Measurements from ENCODE around the gene TMCC1. TPM values are rescaled to one million over a fixed set of nuclear protein-coding genes. Genes with fewer than 3 reads are reported as not detected.

The TMCC1 gene
- total RNA-seq, 1 donor from 2014 or later, result 33.4 TPM

DNA sequence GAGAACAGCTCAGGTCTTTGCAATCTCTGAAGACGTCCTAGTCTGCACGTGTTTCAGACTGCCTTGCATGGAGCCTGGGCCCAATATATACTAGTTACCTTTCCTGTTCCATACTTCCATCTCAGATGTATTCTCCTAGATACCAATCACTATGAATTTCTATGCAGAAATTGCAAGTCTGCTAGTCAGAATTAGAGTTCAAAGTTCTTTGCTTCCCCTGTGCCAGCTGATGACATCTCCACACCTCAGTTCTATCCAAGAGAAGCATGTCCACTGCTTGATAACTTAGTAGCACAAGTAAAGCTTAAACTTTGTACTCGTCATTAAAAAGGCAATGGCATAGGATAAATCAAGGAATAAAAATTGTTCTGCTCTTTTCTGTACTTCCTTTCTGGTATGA is 153.4 kb downstream of the TMCC1 start:
- Histone ChIP-seq H3K27ac (no peak overlapping the region), H3K4me1 (peaks cover 10% of the 10 kb centered on the region), H3K9me3 (no peaks in the 10 kb centered on the region), H3K36me3 (no peaks in the 10 kb centered on the region), H3K4me3 (no peak overlapping the region), H3K27me3 (ENCODE audit: low read depth) (no peaks in the 10 kb centered on the region)
- DNase-seq (no peak), ATAC-seq (no peak)
- TF ChIP-seq, protein P1, sequence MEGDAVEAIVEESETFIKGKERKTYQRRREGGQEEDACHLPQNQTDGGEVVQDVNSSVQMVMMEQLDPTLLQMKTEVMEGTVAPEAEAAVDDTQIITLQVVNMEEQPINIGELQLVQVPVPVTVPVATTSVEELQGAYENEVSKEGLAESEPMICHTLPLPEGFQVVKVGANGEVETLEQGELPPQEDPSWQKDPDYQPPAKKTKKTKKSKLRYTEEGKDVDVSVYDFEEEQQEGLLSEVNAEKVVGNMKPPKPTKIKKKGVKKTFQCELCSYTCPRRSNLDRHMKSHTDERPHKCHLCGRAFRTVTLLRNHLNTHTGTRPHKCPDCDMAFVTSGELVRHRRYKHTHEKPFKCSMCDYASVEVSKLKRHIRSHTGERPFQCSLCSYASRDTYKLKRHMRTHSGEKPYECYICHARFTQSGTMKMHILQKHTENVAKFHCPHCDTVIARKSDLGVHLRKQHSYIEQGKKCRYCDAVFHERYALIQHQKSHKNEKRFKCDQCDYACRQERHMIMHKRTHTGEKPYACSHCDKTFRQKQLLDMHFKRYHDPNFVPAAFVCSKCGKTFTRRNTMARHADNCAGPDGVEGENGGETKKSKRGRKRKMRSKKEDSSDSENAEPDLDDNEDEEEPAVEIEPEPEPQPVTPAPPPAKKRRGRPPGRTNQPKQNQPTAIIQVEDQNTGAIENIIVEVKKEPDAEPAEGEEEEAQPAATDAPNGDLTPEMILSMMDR (IDR thresholded peaks at IDR 0.05), result no peak
- intact Hi-C loops (cut with DNase I), result no loop called here

DNA sequence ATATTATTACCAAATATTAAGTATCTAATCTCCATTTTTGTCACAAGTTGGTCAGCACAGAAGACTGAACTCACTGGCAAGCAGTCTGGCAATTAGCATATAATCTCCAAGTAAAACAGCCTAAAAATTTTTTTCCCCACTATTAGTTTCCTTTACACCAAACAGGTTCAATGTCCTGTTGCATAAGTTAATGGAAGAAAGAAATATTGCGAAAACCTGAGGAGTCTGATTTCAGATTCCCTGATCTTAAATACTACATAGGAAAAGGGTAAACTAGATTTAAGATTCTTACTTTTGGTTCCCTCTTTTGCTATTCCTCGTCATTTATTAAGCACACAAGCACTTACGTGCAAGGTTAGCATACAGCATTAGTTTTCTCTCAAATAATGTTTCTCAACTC is 153.9 kb downstream of the TMCC1 start:
- no peak overlapping the region for H3K4me3 ChIP-seq
- H3K27ac ChIP-seq, result no peak overlapping the region
- no peaks in the 10 kb centered on the region for H3K27me3 ChIP-seq (ENCODE audit: low read depth)
- H3K36me3 ChIP-seq, result no peaks in the 10 kb centered on the region
- DNase-seq, result no peak
- no peaks in the 10 kb centered on the region for H3K9me3 ChIP-seq
- TF ChIP-seq, protein P1 (IDR thresholded peaks at IDR 0.05), result no peak
- no peak for ATAC-seq
- intact Hi-C loops (cut with DNase I), result no loop called here
- peaks cover 10% of the 10 kb centered on the region for H3K4me1 ChIP-seq

DNA sequence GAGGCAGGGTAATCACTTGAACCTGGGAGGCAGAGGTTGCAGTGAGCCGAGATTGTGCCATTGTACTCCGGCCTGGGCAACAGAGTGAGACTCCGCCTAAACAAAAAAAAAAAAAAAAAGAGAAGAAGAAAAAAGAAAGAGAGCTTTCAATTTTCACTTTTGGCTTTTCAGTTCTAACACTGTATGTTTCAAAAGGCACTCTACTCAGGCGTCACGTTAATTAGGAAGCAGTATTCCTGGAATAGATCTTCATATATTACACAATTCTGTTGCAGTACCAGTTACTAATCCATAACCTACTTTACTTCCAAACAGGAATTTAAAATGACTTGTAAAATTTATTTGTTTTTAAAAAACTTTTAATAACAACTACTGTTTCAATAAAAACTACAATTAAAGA is 155.3 kb downstream of the TMCC1 start:
- intact Hi-C loops (cut with DNase I), result no loop called here
- Histone ChIP-seq H3K9me3 (no peaks in the 10 kb centered on the region), H3K4me1 (peaks cover 10% of the 10 kb centered on the region), H3K27me3 (ENCODE audit: low read depth) (no peaks in the 10 kb centered on the region), H3K4me3 (no peak overlapping the region), H3K27ac (no peak overlapping the region), H3K36me3 (no peaks in the 10 kb centered on the region)
- TF ChIP-seq, protein P1 (IDR thresholded peaks at IDR 0.05), result no peak
- no peak for DNase-seq
- peak in 1 of 2 donors; percentile 75 for ATAC-seq

DNA sequence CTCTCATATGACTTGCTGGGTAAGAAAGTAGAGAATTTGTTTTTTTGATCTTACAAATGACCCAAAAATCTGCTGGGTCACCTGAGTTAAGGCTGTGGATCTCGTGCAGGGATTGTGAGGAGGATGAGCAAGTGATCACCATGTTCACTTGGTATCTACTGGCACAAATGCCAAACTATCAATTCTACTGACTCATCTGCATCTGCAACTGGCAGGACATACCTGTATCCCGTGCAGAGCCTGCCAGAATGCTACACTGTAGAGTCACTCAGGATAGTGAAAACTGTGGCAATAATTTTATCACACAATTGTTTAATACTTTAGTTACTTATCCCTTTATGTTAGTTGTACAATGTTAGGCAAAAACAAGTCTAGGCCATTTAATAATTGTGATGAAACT is 157.4 kb downstream of the TMCC1 start:
- Histone ChIP-seq H3K27me3 (ENCODE audit: low read depth) (no peaks in the 10 kb centered on the region), H3K4me3 (no peak overlapping the region), H3K4me1 (peaks cover 10% of the 10 kb centered on the region), H3K27ac (no peak overlapping the region), H3K36me3 (no peaks in the 10 kb centered on the region), H3K9me3 (no peaks in the 10 kb centered on the region)
- TF ChIP-seq, protein P1 (IDR thresholded peaks at IDR 0.05), result no peak
- DNase-seq (no peak), ATAC-seq (no peak)
- intact Hi-C loops (cut with DNase I), result no loop called here

DNA sequence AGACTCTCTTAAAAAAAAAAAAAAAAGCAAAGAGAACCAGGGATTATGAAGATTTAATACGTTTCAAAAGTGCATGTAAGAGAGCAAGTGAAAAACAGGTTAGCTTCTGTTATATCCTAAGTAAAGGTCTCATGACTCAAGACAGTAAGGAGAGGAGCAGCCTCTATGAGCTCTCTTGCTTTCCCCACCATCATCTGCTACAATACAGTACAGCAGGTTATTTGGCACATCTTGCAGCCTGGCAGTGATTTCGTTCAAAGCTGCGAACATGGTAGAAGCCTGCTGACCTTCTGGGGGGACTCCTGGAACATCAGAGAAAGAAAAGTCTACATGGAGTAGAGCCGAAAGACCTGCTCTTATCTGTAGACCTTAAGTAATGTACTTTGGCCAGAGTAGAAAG is 157.9 kb downstream of the TMCC1 start:
- ATAC-seq (no peak), DNase-seq (no peak)
- Histone ChIP-seq H3K27ac (no peak overlapping the region), H3K36me3 (no peaks in the 10 kb centered on the region), H3K4me1 (peaks cover 10% of the 10 kb centered on the region), H3K27me3 (ENCODE audit: low read depth) (no peaks in the 10 kb centered on the region), H3K4me3 (no peak overlapping the region), H3K9me3 (no peaks in the 10 kb centered on the region)
- TF ChIP-seq, protein P1 (IDR thresholded peaks at IDR 0.05), result no peak
- intact Hi-C loops (cut with DNase I), result no loop called here

DNA sequence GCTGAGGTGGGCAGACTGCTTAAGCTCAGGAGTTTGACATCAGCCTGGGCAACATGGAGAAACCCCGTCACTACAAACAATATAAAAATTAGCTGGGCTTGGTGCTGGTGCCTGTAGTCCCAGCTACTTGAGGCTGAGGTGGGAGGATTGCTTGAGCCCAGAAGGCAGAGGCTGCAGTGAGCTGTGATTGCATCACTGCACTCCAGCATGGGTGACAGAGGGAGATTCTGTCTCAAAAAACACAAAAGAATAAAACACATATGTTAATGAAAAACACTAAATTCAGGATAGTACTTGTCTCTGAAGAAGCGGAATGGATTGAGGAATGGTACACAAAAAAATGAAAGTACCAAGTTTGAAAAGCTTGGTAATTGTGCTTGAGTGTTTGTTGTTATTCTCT is 159.1 kb downstream of the TMCC1 start:
- no peak overlapping the region for H3K27ac ChIP-seq
- DNase-seq, result no peak
- H3K27me3 ChIP-seq (ENCODE audit: low read depth), result no peaks in the 10 kb centered on the region
- peaks cover 10% of the 10 kb centered on the region for H3K4me1 ChIP-seq
- TF ChIP-seq, protein P1 (IDR thresholded peaks at IDR 0.05), result no peak
- no peak for ATAC-seq
- H3K9me3 ChIP-seq, result no peaks in the 10 kb centered on the region
- intact Hi-C loops (cut with DNase I), result no loop called here
- H3K4me3 ChIP-seq, result no peak overlapping the region
- H3K36me3 ChIP-seq, result no peaks in the 10 kb centered on the region

Data from lower lobe of right lung (tissue), 2 donors.